IMR-90 (cell line): ENCODE results near the gene ZNF423.

ENCODE experiments used
- CEBPB ChIP-seq: IDR thresholded peaks from 2 replicates; pipeline ENCODE4 v1.6.1; 2012; ENCODE audit warnings: low read depth, low read length, improper control_type of control experiment
- FOS ChIP-seq: fragments of 150-350 bp; IDR thresholded peaks from 2 replicates; pipeline ENCODE4 v1.6.1; 2016; ENCODE audit warnings: low read depth, low read length
- MAFK ChIP-seq: IDR thresholded peaks from 2 replicates; pipeline ENCODE4 v1.6.1; 2012; ENCODE audit warnings: low read depth, low read length, improper control_type of control experiment
- POLR2A ChIP-seq: IDR thresholded peaks from 2 replicates; pipeline ENCODE4 v1.6.1; 2012; ENCODE audit warnings: mild to moderate bottlenecking, low read depth, low read length
- RCOR1 ChIP-seq: IDR thresholded peaks from 2 replicates; pipeline ENCODE4 v1.6.1; 2012; ENCODE audit warnings: mild to moderate bottlenecking, low read length, improper control_type of control experiment; ENCODE audit not compliant: insufficient replicate concordance
- RFX5 ChIP-seq: IDR thresholded peaks from 2 replicates; pipeline ENCODE4 v1.8.0; 2012; ENCODE audit warnings: low read depth, mild to moderate bottlenecking, low read length, moderate library complexity
- TF ChIP-seq, protein P1 (sequence below): conservative IDR thresholded peaks from 2 replicates; pipeline ENCODE4 v1.5.1; 2012; ENCODE audit warnings: mild to moderate bottlenecking, low read depth, low read length, improper control_type of control experiment

GRCh38 chr16:49608779-49609178 is 247.1 kb downstream of the ZNF423 start:
- TF ChIP-seq POLR2A (no peak), CEBPB (no peak), FOS (no peak), MAFK (no peak), RFX5 (no peak), RCOR1 (no peak)
- TF ChIP-seq, protein P1, sequence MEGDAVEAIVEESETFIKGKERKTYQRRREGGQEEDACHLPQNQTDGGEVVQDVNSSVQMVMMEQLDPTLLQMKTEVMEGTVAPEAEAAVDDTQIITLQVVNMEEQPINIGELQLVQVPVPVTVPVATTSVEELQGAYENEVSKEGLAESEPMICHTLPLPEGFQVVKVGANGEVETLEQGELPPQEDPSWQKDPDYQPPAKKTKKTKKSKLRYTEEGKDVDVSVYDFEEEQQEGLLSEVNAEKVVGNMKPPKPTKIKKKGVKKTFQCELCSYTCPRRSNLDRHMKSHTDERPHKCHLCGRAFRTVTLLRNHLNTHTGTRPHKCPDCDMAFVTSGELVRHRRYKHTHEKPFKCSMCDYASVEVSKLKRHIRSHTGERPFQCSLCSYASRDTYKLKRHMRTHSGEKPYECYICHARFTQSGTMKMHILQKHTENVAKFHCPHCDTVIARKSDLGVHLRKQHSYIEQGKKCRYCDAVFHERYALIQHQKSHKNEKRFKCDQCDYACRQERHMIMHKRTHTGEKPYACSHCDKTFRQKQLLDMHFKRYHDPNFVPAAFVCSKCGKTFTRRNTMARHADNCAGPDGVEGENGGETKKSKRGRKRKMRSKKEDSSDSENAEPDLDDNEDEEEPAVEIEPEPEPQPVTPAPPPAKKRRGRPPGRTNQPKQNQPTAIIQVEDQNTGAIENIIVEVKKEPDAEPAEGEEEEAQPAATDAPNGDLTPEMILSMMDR, result peak; percentile 69
